ENCODE results near the gene ODF2L.

Gene ODF2L

GRCh38 chr1:86305731-86306130 is 90.4 kb downstream of the ODF2L start:
- no peak for DNase-seq

DNA sequence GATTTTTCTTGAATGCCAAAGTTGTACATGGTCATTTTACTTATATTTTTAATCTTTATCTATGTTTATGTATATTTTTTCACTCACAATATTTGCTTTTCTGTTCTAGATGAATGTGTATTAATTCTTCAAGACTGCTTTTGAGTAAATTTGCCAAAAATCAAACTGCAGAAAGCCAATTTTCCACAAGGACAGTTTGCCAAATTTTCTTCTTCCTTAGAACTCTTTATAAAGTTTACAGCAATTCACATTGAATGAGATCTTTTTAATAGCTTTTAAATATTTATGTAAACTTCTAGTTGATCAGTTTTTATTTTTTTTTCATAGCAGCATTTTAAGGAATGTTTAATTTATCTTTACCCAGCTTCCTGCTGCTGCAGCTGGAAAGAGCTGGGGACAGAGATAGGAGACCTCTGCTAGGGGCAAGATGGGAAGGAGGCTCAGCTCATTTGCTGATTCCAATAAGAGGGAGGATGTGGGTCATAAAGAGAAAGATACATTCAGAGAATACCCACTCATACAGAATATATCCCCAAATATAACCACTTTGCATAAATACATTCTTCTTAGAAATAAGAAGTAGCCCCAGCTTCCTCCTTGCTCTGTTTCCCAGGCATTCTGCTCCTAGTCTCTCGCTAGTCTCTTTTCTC is 93.0 kb downstream of the ODF2L start:
- no peak for DNase-seq
